ENCODE data around the gene SLC25A28. TPM values are rescaled to one million over a fixed set of nuclear protein-coding genes. Genes with fewer than 3 reads are reported as not detected.

SLC25A28 gene, protein sequence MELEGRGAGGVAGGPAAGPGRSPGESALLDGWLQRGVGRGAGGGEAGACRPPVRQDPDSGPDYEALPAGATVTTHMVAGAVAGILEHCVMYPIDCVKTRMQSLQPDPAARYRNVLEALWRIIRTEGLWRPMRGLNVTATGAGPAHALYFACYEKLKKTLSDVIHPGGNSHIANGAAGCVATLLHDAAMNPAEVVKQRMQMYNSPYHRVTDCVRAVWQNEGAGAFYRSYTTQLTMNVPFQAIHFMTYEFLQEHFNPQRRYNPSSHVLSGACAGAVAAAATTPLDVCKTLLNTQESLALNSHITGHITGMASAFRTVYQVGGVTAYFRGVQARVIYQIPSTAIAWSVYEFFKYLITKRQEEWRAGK
- 50.1 TPM for total RNA-seq
- long read RNA-seq, transcript SLC25A28-201 (4 exons, 1,451 nt) = major isoform, 43 of 73 reads
- long read RNA-seq, partial matches to known transcripts = 6 of 73 reads
- long read RNA-seq, other reads (novel, unspliced or antisense) = 21 of 73 reads

DNA sequence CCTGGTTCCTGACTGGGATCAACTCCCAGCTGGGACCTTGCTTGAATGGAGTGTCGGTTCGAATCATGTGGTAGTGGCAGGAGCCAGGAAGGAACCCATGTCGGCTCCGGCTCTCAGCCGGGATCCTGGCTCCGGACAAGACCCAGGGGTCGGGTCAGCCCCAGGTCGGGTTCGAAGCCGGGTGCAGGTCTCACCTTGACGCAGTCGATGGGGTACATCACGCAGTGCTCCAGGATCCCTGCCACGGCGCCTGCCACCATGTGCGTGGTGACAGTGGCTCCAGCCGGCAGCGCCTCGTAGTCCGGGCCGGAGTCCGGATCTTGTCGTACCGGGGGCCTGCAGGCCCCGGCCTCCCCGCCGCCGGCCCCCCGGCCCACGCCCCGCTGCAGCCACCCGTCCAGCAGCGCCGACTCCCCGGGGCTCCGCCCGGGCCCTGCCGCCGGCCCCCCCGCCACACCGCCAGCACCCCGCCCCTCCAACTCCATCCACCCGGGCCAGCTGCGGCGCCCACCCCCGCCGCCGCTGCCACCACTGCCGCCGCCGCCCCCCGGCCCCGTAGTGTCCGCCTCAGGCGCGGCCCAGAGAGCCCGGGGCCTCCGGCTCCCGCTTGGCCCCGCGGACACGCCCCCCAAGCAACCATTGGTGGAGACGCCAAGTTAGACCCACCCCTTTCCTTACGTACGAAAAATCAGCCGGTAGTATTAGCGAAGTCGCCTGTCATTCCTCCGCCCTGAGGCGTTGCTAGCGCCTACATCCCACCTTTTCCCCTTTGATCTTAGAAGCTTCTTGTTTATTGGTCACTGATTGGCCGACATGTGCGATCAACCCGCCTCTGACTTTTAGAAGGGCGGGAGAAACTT lies at the start of gene SLC25A28:
SLC25A28 (minus strand) TSS at position 589 of the 860 bp plus-strand sequence; CDS start at position 485, 104 bp downstream.
- intact Hi-C loops (cut with DNase I) = no loop called here
- Histone ChIP-seq H3K4me1 (peaks cover 45% of the 10 kb centered on the region), H3K36me3 (peaks cover 3% of the 10 kb centered on the region), H3K27ac (peak within 1 kb of the TSS; percentile 96), H3K4me3 (peak within 1 kb of the TSS; percentile 93), H3K9me3 (no peaks in the 10 kb centered on the region), H3K27me3 (ENCODE audit: low read depth) (no peaks in the 10 kb centered on the region)
- DNase-seq = peak; percentile 96
- peak in 1 of 2 donors; percentile 0 for ATAC-seq
- TF ChIP-seq CTCF (IDR thresholded peaks at IDR 0.05) = no peak

- H3K27ac ChIP-seq = no peak overlapping the region
- H3K4me1 ChIP-seq = no peaks in the 10 kb centered on the region
- no peak for DNase-seq
- TF ChIP-seq CTCF (IDR thresholded peaks at IDR 0.05) = no peak
- H3K9me3 ChIP-seq = no peaks in the 10 kb centered on the region
- ATAC-seq = no peak
- no peak overlapping the region for H3K4me3 ChIP-seq
- peaks cover 19% of the 10 kb centered on the region for H3K36me3 ChIP-seq
- intact Hi-C loops (cut with DNase I) = no loop called here
- H3K27me3 ChIP-seq (ENCODE audit: low read depth) = no peaks in the 10 kb centered on the region
These were observed 47.0 kb upstream of the SLC25A28 start for GRCh38 chr10:99667108-99667751.

DNA sequence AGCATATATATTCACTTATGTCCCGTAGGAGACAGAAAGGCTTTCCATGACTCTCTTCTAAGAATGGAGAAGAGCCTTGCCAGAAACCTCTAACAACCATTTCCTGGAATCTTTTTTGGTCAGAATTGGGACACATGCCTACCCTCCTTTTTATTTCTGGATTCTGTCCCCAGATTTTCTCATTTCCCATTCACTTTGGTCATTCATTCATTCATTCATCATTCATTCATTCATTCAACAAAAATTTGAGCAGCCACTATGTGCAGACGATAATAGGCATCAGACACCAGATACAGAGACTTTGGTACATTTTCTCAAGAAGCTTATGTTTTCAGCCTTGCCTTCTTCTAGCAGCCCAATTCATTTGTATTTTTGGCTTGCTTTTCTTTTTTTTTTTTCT lies 45.1 kb upstream of the SLC25A28 start:
- no peak for DNase-seq
- H3K4me1 ChIP-seq = no peaks in the 10 kb centered on the region
- intact Hi-C loops (cut with DNase I) = no loop called here
- TF ChIP-seq CTCF (IDR thresholded peaks at IDR 0.05) = no peak
- no peak overlapping the region for H3K27ac ChIP-seq
- ATAC-seq = no peak
- peaks cover 12% of the 10 kb centered on the region for H3K36me3 ChIP-seq
- H3K9me3 ChIP-seq = no peaks in the 10 kb centered on the region
- H3K27me3 ChIP-seq (ENCODE audit: low read depth) = no peaks in the 10 kb centered on the region
- no peak overlapping the region for H3K4me3 ChIP-seq

- Histone ChIP-seq H3K36me3 (peaks cover 10% of the 10 kb centered on the region), H3K27me3 (ENCODE audit: low read depth) (no peaks in the 10 kb centered on the region), H3K4me1 (peaks cover 23% of the 10 kb centered on the region), H3K9me3 (no peaks in the 10 kb centered on the region), H3K27ac (no peak overlapping the region), H3K4me3 (no peak overlapping the region)
- intact Hi-C loops (cut with DNase I) = no loop called here
- no peak for ATAC-seq
- TF ChIP-seq CTCF (IDR thresholded peaks at IDR 0.05) = no peak
- no peak for DNase-seq
These were observed 41.1 kb upstream of the SLC25A28 start for GRCh38 chr10:99661377-99661763.

GRCh38 chr10:99660662-99661376 lies 40.6 kb upstream of the SLC25A28 start:
- H3K9me3 ChIP-seq = no peaks in the 10 kb centered on the region
- no peak overlapping the region for H3K4me3 ChIP-seq
- H3K4me1 ChIP-seq = peaks cover 23% of the 10 kb centered on the region
- TF ChIP-seq CTCF (IDR thresholded peaks at IDR 0.05) = no peak
- peaks cover 4% of the 10 kb centered on the region for H3K36me3 ChIP-seq
- H3K27me3 ChIP-seq (ENCODE audit: low read depth) = no peaks in the 10 kb centered on the region
- no peak overlapping the region for H3K27ac ChIP-seq
- ATAC-seq = no peak
- DNase-seq = no peak
- intact Hi-C loops (cut with DNase I) = no loop called here
